PFSK-1 (cell line): ENCODE measurements around the gene P2RX2.

Experiments
- POLR2AphosphoS5 ChIP-seq: IDR thresholded peaks from 2 replicates; pipeline ENCODE4 v1.6.1; 2012; ENCODE audit warnings: low read depth, mild to moderate bottlenecking, control low read depth, low read length, moderate library complexity
- SIN3A ChIP-seq: IDR thresholded peaks from 2 replicates; pipeline ENCODE4 v1.6.1; 2012; ENCODE audit warnings: mild to moderate bottlenecking, low read length, moderate library complexity, borderline replicate concordance; ENCODE audit not compliant: insufficient read depth
- TAF1 ChIP-seq: IDR thresholded peaks from 2 replicates; pipeline ENCODE4 v1.6.1; 2012; ENCODE audit warnings: low read length, control low read depth, borderline replicate concordance; ENCODE audit not compliant: insufficient read depth
- TF ChIP-seq, protein P1 (sequence below), 2 experiments: IDR thresholded peaks; 2 replicates each; pipeline versions ENCODE4 v1.6.1 to v1.8.0; 2011 to 2012; ENCODE audit warnings: low read depth in 2 of 2, low read length in 2 of 2, control low read depth in 1 of 2, inconsistent platforms in 1 of 2, mild to moderate bottlenecking in 1 of 2, moderate library complexity in 1 of 2; ENCODE audit not compliant: insufficient read depth in 1 of 2

DNA sequence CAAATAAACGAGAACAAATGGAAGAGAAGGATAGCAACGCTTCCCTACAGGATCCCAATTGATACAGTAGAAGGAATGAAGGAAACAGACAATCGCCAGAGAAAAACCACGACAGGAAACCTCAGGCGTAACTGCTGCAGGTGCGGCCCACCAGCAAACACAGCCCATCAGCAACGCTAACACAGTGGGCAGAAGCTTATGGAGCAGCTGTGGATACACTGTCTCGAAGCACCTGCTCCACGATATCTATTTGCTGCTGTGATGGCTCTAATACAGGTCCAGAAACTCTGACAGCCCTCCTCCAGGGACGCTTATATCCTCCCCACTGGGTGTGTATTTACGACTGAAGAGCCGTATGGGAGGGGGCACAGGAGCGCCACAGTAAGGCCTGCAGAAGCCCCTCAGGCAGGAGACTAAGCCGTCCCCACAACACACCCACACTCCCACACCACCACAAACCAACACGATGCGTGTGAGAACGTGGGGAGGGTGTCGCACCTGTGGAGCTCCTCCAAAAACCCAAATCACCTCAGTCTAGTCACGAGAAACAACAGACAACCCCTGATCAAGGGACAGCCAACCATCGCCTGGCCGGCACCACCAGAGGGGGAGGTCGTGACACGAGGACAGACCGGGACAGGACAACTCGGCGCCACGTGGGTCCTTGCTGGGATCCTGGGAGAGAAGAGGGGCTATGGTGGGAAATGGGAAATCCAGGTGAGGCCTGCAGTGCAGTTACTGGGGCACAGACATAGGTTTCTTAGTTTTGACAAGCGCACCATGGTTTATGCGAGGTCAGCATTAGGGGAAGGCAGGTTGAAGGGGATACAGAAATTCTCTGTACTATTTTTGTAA lies 44.6 kb downstream of the P2RX2 start:
- TF ChIP-seq POLR2AphosphoS5 (no peak), TAF1 (no peak), SIN3A (no peak)
- TF ChIP-seq, protein P1, sequence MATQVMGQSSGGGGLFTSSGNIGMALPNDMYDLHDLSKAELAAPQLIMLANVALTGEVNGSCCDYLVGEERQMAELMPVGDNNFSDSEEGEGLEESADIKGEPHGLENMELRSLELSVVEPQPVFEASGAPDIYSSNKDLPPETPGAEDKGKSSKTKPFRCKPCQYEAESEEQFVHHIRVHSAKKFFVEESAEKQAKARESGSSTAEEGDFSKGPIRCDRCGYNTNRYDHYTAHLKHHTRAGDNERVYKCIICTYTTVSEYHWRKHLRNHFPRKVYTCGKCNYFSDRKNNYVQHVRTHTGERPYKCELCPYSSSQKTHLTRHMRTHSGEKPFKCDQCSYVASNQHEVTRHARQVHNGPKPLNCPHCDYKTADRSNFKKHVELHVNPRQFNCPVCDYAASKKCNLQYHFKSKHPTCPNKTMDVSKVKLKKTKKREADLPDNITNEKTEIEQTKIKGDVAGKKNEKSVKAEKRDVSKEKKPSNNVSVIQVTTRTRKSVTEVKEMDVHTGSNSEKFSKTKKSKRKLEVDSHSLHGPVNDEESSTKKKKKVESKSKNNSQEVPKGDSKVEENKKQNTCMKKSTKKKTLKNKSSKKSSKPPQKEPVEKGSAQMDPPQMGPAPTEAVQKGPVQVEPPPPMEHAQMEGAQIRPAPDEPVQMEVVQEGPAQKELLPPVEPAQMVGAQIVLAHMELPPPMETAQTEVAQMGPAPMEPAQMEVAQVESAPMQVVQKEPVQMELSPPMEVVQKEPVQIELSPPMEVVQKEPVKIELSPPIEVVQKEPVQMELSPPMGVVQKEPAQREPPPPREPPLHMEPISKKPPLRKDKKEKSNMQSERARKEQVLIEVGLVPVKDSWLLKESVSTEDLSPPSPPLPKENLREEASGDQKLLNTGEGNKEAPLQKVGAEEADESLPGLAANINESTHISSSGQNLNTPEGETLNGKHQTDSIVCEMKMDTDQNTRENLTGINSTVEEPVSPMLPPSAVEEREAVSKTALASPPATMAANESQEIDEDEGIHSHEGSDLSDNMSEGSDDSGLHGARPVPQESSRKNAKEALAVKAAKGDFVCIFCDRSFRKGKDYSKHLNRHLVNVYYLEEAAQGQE (IDR thresholded peaks at IDR 0.05; ENCODE audit: insufficient read depth in 1 of 2, low read depth in 2 of 2, low read length in 2 of 2), result no peak
